Measurements from ENCODE around the gene HCFC1. TPM values are rescaled to one million over a fixed set of nuclear protein-coding genes. Genes with fewer than 3 reads are reported as not detected.
A peak's percentile ranks its signal among the peaks of the same experiment; 100 is the strongest.

The HCFC1 gene
- total and polyA plus RNA-seq, 2 of the 8 experiments (the other 6 are each of a cell fraction or from before 2014, with no cell fraction given): 24.9 to 117 TPM

GRCh38 chrX:154020536-154021115 is 49.0 kb upstream of the HCFC1 start:
- ChIA-PET CTCF (ENCODE audit: partially characterized antibody) (interaction anchor here (0.7 to 2.5 kb wide), 5 partner anchors 9 to 126 kb away, joined by 3 to 9 read pairs (median 6); no protein-coding TSS in a partner anchor), POLR2A (ENCODE audit: partially characterized antibody) (interaction anchor here (0.9 to 2.4 kb wide), 7 partner anchors 10 to 95 kb away, joined by 3 to 8 read pairs (median 3); partner anchors contain the start of genes ARHGAP4 and HCFC1)
- Histone ChIP-seq H4K91ac (replicated peaks; ENCODE audit: insufficient read length, low read length) (no peak overlapping the region), H3K56ac (replicated peaks; ENCODE audit: insufficient read length, low read depth, low read length) (no peak overlapping the region), H3K9ac (replicated peaks in 1 of 4; ENCODE audit: extremely low read depth in 1 of 4, low read depth in 3 of 4, low read length in 3 of 4) (peak overlapping the region in 2 of 4 experiments; percentile 42 to 62; a peak in 4 of 7 replicates), H4K8ac (ENCODE audit: extremely low read depth, insufficient read depth, low read length) (no peak overlapping the region), H2BK12ac (ENCODE audit: low read depth, low read length) (no peak overlapping the region), H3K9me3 (ENCODE audit: insufficient read depth in 2 of 2, low read depth in 1 of 2, low read length in 1 of 2) (no peaks in the 10 kb centered on the region), H3K18ac (ENCODE audit: extremely low read depth, low read length) (no peak overlapping the region), H2BK120ac (replicated peaks; ENCODE audit: low read depth, low read length) (no peak overlapping the region), H3K4ac (replicated peaks; ENCODE audit: insufficient read length, low read depth, low read length) (no peak overlapping the region), H3K36me3 (ENCODE audit: control insufficient read depth in 2 of 4, insufficient read depth in 4 of 4, low read length in 3 of 4) (peaks cover 2 to 11% (median 7%) of the 10 kb centered on the region in 4 experiments; a peak in 3 of 8 replicates), H3K14ac (ENCODE audit: insufficient read length) (no peak overlapping the region), H2BK20ac (ENCODE audit: low read length) (no peak overlapping the region), H3K23ac (ENCODE audit: insufficient read length) (no peak overlapping the region), H3K4me3 (ENCODE audit: extremely low read depth in 1 of 4, insufficient read depth in 2 of 4, low read depth in 3 of 4, low read length in 4 of 4) (peak overlapping the region in 2 of 4 experiments; percentile 27 to 58; a peak in 3 of 8 replicates), H3K79me2 (ENCODE audit: control insufficient read depth in 1 of 2, insufficient read depth in 2 of 2, low read length in 2 of 2) (no peaks in the 10 kb centered on the region), H2BK5ac (ENCODE audit: low read depth, low read length) (no peak overlapping the region; the same call in 1 of the 2 replicates), H2AFZ (ENCODE audit: low read length) (no peak overlapping the region), H3K79me1 (ENCODE audit: low read depth, low read length) (no peaks in the 10 kb centered on the region), H2AK5ac (ENCODE audit: low read depth, low read length) (no peak overlapping the region), H3K4me1 (replicated peaks in 1 of 4; ENCODE audit: control insufficient read depth in 3 of 4, insufficient read depth in 4 of 4, low read length in 3 of 4) (peaks cover 2 to 32% (median 11%) of the 10 kb centered on the region in 4 experiments), H4K5ac (ENCODE audit: insufficient read length, low read depth, low read length) (no peak overlapping the region), H3K4me2 (ENCODE audit: insufficient read depth in 1 of 2, low read depth in 2 of 2, low read length in 2 of 2) (peak overlapping the region; percentile 70 to 74), H3K23me2 (ENCODE audit: low read depth, low read length) (peaks cover 2% of the 10 kb centered on the region; the same call in 1 of the 2 replicates), H3K27ac (ENCODE audit: low read depth, low read length) (peak overlapping the region; percentile 36; the same call in 1 of the 2 replicates), H2BK15ac (ENCODE audit: low read length) (no peak overlapping the region), H3K27me3 (replicated peaks in 1 of 4; ENCODE audit: control insufficient read depth in 3 of 4, extremely low read depth in 1 of 4, insufficient read depth in 3 of 4, low read length in 3 of 4) (no peaks in the 10 kb centered on the region), H4K20me1 (replicated peaks in 1 of 2; ENCODE audit: control insufficient read depth in 1 of 2, insufficient read depth in 2 of 2, low read length in 2 of 2) (no peaks in the 10 kb centered on the region)
- DNase-seq (ENCODE audit: low read depth in 1 of 2, low spot score in 2 of 2) (no peak), FAIRE-seq (no peak)
- 89% methylated on average over 3 of the region's 9 CpGs; no CpG with 5 or more reads in 1 of the 2 experiments for WGBS, 2 experiments (ENCODE audit: extremely low coverage in 1 of 2, insufficient coverage in 1 of 2, insufficient read length in 1 of 2, insufficient replicate concordance in 2 of 2, low coverage in 1 of 2, low lambda C conversion rate in 2 of 2, missing lambda C conversion rate in 1 of 2)
- no peak for TF ChIP-seq FOSL1 (IDR thresholded peaks at IDR 0.05; ENCODE audit: insufficient read depth, low read depth, low read length)
- TF ChIP-seq GABPA (IDR thresholded peaks at IDR 0.05; ENCODE audit: borderline replicate concordance, insufficient read depth, low read length): no peak
- TF ChIP-seq SIN3A (conservative IDR thresholded peaks at IDR 0.05 in 1 of 2, IDR thresholded peaks at IDR 0.05 in 1 of 2; ENCODE audit: low read depth in 1 of 2, low read length in 2 of 2): no peak
- no peak for TF ChIP-seq KDM1A (IDR thresholded peaks at IDR 0.05; ENCODE audit: borderline replicate concordance, low read length)
- no peak for TF ChIP-seq EP300 (IDR thresholded peaks at IDR 0.05; ENCODE audit: borderline replicate concordance in 1 of 2, low read depth in 2 of 2, low read length in 2 of 2)
- TF ChIP-seq JUND (IDR thresholded peaks at IDR 0.05; ENCODE audit: low read length): no peak
- TF ChIP-seq HDAC2 (IDR thresholded peaks at IDR 0.05; ENCODE audit: borderline replicate concordance in 1 of 2, low read depth in 2 of 2, low read length in 2 of 2): no peak
- no peak for TF ChIP-seq RNF2 (IDR thresholded peaks at IDR 0.05; ENCODE audit: borderline replicate concordance, low read depth, low read length, missing control alignments, poor library complexity, severe bottlenecking)
- TF ChIP-seq SUZ12 (IDR thresholded peaks at IDR 0.05; ENCODE audit: low read length): no peak
- no peak for TF ChIP-seq CTBP2 (IDR thresholded peaks at IDR 0.05; ENCODE audit: borderline replicate concordance, insufficient read depth, insufficient read length, low read length)
